ENCODE measurements around the gene SEZ6. TPM values are rescaled to one million over a fixed set of nuclear protein-coding genes. Genes with fewer than 3 reads are reported as not detected.

The SEZ6 gene
- total RNA-seq, 2 experiments from 2014 or later: not detected

DNA sequence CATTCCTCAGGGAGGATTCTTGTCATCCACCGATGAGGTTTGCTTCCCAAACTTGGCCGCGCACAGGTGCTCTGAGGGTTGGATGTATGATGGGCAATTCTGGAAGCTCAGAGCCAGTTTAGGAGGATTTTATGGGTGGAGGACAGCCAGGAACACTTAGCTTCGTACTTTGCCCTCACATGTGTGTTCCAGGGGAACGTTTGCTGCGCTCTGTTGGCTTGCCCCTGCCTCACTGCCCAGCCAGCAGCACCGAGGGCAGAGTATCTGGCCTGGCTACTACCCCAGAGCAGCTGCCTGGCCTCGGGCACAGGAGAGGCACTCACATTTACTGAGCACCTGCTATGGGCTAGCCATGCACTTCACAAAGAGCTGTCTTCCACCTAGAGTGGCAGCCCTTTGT is 14.1 kb downstream of the SEZ6 start:
- no peak overlapping the region for H3K4me3 Mint-ChIP-seq
- no peak overlapping the region for H3K27ac Mint-ChIP-seq
- H3K9me3 Mint-ChIP-seq (ENCODE audit: low read depth): no peaks in the 10 kb centered on the region
- H3K36me3 Mint-ChIP-seq: no peaks in the 10 kb centered on the region
- DNase-seq (no peak), ATAC-seq (no peak)
- H3K4me1 Mint-ChIP-seq: no peaks in the 10 kb centered on the region
- CTCF ChIA-PET: interaction anchor here (1.4 to 2.3 kb wide), 2 partner anchors 26 to 124 kb away, joined by 3 to 7 read pairs; no protein-coding TSS in a partner anchor
- H3K27me3 Mint-ChIP-seq: peaks cover under 1% of the 10 kb centered on the region

DNA sequence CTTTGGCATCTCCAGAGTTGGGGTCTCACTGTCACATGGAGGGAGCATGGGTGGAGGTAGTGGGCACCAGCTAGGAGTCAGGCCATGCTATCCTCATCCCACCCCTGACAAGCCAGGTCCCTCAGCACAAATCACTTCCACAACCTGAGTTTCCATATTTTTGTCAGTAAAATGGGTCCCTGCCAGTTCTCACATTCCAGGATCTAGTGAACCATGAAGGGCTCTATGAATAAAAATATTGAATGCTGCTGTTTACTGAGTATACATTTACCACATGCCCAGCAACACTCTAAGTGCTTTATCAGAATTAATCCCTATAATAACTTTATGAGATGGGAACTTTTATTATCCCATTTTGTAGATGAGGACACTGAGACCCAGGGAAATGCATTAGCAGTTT is 16.8 kb downstream of the SEZ6 start:
- Mint-ChIP-seq H3K27me3 (no peaks in the 10 kb centered on the region), H3K4me3 (no peak overlapping the region), H3K36me3 (no peaks in the 10 kb centered on the region), H3K27ac (no peak overlapping the region), H3K4me1 (no peaks in the 10 kb centered on the region), H3K9me3 (ENCODE audit: low read depth) (no peaks in the 10 kb centered on the region)
- ATAC-seq (no peak), DNase-seq (no peak)
- CTCF ChIA-PET: no interaction called here

DNA sequence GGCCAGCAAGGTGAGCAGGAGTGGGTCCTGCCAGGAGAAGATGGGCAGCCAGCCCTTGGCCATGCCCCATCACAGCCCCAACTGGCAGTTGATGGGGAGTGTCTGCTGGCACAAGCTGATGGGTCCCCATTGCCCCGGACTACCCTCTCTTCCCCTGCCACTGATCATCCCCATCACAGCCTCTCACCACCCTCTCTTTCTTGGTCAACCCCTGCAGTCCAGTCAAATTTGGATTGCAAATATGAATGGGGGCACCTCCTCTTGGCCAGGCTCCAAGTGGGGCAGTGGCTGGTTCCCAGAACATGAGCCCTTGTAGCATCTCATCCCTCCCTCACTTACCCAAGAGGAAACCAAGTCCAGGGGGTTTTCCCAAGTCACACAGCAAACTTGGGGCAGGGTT is 17.4 kb downstream of the SEZ6 start:
- peaks cover 2% of the 10 kb centered on the region for H3K4me1 Mint-ChIP-seq
- CTCF ChIA-PET: no interaction called here
- ATAC-seq: no peak

DNA sequence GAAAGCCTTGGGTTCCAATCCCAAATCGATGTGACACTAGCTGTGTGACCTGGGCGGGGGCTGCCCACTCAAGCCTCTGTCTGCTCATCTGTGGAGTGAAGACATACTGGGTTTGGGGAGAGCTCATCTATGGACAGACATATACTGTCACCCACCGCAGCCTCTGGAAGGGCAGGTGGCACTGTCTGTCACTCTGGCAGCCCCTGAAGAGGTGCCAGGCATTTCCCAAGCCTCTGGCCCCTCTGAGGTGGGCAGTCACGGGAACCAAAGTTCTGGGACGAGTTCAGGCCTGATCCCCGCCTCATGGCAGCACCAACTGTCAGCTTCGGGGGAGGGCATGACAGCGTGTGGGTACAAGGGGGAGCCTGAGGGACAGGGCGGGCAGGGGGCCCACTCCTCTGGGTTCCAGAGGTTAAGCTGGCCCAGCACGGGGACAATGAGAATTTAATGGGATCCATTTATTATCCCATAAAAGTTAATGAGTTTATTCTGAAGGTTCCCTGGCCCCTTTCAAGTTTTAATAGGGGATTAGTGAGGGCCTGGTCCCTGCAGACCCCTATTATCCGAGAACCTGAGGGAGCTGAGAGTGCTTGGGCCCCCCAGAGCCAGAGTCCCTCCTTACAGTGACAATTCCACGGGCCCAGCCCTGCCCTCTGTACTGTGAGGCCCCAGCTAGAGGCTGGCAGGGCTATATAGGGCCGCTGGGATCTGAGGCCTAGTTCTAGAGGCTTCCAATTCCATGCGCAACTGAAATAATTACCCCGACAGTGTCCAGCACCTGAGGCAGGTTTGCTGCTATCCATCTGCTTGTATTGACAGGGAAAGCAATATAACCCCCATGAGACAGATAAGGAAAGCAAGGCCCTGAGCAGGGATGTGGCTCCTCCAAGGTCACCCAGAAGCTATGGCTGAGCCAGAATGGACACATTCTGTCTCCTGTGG is 18.8 kb downstream of the SEZ6 start:
- no peaks in the 10 kb centered on the region for H3K9me3 Mint-ChIP-seq (ENCODE audit: low read depth)
- H3K4me1 Mint-ChIP-seq: peaks cover 17% of the 10 kb centered on the region
- no peak overlapping the region for H3K27ac Mint-ChIP-seq
- no peak for DNase-seq
- no peak for ATAC-seq
- no peaks in the 10 kb centered on the region for H3K27me3 Mint-ChIP-seq
- no peak overlapping the region for H3K4me3 Mint-ChIP-seq
- H3K36me3 Mint-ChIP-seq: no peaks in the 10 kb centered on the region
- CTCF ChIA-PET: interaction anchor here (0.7 to 1.8 kb wide), 2 partner anchors 21 to 130 kb away, joined by 3 to 11 read pairs; no protein-coding TSS in a partner anchor

More for the DNA sequence above, 17.4 kb downstream of the SEZ6 start:
- Mint-ChIP-seq H3K27me3 (no peaks in the 10 kb centered on the region), H3K9me3 (ENCODE audit: low read depth) (no peaks in the 10 kb centered on the region), H3K36me3 (no peaks in the 10 kb centered on the region), H3K27ac (no peak overlapping the region), H3K4me3 (no peak overlapping the region)
- DNase-seq: no peak

DNA sequence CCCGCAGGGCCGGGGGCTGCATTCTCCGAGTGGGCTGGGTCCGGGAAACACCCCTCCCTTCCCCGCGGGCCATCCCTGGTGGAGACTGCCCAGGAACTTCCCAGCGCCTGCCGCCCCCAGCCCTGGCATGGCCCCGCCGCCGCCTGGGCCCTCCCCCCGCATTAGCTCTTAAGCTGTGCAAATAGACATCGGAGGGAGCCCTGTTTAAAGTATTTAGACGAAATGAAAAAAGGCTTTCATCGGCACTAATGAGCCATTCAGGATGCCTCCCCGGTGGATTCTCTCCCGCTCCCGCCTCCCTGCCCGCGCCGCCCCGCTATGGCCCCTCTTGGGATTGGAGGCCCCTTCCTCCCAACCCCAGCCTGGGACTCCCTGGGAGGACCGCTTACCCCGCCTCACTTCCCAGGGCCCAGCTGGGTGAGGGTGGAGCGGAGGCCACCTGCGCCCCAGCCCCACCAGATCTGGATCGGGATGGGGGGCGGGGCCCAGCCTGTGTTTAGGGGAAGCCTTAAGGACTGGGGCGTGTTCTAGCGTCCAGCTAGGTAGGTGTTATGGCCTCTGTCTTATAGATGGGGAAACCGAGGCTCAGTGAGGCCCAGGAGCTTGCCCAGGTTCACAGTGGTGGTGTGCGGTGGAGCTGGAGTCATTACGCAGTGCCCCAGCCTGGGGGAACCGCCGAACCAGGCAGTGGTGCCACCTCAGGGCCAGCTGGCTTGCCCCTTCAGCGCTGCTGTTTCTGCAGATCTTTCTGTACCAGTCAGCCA is 19.7 kb downstream of the SEZ6 start:
- H3K4me3 Mint-ChIP-seq: no peak overlapping the region
- ATAC-seq: no peak
- CTCF ChIA-PET: interaction anchor here (0.7 to 1.8 kb wide), 2 partner anchors 20 to 131 kb away, joined by 3 to 11 read pairs; no protein-coding TSS in a partner anchor
- H3K36me3 Mint-ChIP-seq: no peaks in the 10 kb centered on the region
- H3K9me3 Mint-ChIP-seq (ENCODE audit: low read depth): no peaks in the 10 kb centered on the region
- no peaks in the 10 kb centered on the region for H3K27me3 Mint-ChIP-seq
- no peak overlapping the region for H3K27ac Mint-ChIP-seq
- DNase-seq: no peak
- H3K4me1 Mint-ChIP-seq: peaks cover 21% of the 10 kb centered on the region

DNA sequence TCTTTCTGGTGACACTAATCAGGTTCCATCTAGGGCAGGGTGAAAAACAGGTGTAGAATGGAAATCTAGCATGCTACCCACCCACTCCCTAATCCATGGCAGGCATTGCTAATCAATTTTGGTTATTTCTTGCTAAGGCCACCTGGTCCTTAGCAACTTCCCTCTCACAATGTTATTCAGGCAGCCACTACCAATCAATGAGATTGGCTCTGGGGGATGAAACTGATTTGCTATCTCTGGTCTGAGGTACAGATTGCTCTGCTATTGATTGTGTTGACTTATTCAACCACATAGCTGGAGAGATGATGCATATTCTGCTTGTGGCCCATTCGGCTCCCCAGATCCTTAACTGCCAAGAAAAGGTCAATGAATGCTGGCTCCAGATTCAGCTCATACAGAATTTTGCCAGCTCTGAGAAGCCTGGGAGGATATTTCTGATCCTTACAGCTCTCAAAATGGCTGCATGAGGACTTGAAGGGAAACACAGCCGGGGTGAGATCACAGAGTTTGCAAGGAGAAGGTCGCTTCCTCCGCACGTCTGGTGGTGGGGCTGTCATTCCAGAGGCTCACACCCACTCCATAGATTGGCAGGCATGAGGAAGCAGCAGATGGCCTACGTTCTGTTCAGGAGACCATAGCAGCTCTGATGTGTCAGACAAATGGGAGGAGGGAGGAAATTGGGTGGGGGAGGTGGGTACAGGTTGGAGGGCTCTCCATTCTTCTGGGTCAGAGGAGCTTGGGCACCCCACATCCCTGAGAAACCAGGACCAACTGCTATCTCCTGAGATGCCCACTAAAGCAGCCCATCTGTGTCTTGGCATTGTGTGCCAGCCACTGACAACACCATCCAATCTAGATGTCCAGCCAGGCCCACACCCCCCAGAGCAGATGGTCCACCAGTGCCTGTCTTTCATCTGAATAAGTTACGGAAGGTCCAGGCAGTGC is 22.3 kb downstream of the SEZ6 start:
- H3K36me3 Mint-ChIP-seq: no peaks in the 10 kb centered on the region
- H3K27me3 Mint-ChIP-seq: no peaks in the 10 kb centered on the region
- no peak overlapping the region for H3K4me3 Mint-ChIP-seq
- CTCF ChIA-PET: interaction anchor here (0.6 to 1.5 kb wide), 6 partner anchors 10 to 236 kb away, joined by 3 to 7 read pairs (median 4); no protein-coding TSS in a partner anchor
- ATAC-seq: no peak
- DNase-seq: no peak
- peak overlapping the region; percentile 89 for H3K27ac Mint-ChIP-seq
- H3K4me1 Mint-ChIP-seq: peaks cover 21% of the 10 kb centered on the region
- no peaks in the 10 kb centered on the region for H3K9me3 Mint-ChIP-seq (ENCODE audit: low read depth)

DNA sequence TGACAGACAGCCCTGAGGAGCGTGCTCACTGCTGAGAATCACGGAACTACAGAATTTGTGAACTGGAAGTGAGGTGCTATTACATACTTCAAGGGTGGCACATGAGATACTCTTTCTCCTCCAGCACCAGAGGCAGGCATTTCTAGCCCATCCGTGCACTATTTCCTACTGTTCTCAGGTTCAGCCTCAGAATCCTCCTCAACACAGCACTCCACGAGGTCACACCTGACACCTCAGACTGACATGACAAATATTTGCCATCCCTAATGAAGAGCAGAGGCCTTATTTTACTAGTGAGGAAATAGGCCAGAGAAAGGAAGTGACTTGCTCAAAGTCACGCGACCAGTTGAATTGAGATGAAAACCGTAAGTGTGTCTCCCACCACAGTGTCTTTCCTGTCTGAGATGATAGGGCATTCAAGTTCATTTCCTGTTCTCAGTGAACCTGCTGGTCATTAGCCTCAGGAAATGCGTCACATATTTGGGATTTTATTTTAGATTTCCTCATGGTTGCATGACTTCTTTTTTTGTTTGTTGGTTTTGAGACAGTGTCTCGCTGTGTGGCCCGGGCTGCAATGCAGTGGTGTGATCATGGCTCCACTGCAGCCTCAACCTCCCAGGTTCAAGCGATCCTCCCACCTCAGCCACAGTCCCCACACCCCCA is 23.6 kb downstream of the SEZ6 start:
- no peak overlapping the region for H3K4me3 Mint-ChIP-seq
- peaks cover 21% of the 10 kb centered on the region for H3K4me1 Mint-ChIP-seq
- H3K27me3 Mint-ChIP-seq: no peaks in the 10 kb centered on the region
- no peaks in the 10 kb centered on the region for H3K9me3 Mint-ChIP-seq (ENCODE audit: low read depth)
- DNase-seq (peak; percentile 84), ATAC-seq (peak; percentile 93)
- no peaks in the 10 kb centered on the region for H3K36me3 Mint-ChIP-seq
- CTCF ChIA-PET: interaction anchor here (1.2 to 3.1 kb wide), 5 partner anchors 12 to 135 kb away, joined by 4 to 22 read pairs (median 6); no protein-coding TSS in a partner anchor
- H3K27ac Mint-ChIP-seq: peak overlapping the region; percentile 89

DNA sequence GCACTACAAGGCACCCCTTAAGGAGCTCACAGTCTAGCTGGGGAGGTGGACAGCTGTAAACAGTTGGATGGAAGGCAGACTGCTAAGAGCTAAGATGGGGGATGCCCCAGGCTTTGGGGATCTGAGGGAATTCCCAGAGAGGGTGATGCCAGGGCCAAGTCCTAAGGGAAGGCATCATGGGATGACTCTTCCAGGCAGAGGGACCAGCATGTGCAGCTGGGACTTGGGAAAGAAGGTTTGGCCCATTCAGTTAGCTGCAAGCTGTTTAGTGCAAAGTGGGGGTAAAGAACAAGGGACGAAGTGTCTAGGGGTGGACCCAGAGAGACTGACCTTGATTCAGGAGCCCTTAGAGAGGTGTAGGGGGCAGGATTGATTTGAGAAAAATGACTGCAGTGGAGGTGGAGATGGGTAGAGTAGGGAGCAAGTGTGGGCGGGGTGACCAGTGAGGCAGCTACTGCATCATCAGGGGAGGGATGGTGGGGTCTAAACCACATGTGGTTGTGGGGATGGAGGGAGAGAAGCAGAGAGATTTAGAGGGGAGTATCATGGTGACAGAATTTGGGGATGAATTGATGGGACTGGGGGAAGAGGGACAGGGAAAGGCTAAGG is 27.4 kb downstream of the SEZ6 start:
- H3K36me3 Mint-ChIP-seq: no peaks in the 10 kb centered on the region
- H3K4me3 Mint-ChIP-seq: no peak overlapping the region
- H3K27ac Mint-ChIP-seq: no peak overlapping the region
- CTCF ChIA-PET: interaction anchor here (0.9 to 1.5 kb wide), 3 partner anchors 12 to 139 kb away, joined by 3 to 5 read pairs (median 4); no protein-coding TSS in a partner anchor
- peaks cover 19% of the 10 kb centered on the region for H3K4me1 Mint-ChIP-seq
- no peaks in the 10 kb centered on the region for H3K27me3 Mint-ChIP-seq
- no peak for ATAC-seq
- no peak for DNase-seq
- H3K9me3 Mint-ChIP-seq (ENCODE audit: low read depth): no peaks in the 10 kb centered on the region

DNA sequence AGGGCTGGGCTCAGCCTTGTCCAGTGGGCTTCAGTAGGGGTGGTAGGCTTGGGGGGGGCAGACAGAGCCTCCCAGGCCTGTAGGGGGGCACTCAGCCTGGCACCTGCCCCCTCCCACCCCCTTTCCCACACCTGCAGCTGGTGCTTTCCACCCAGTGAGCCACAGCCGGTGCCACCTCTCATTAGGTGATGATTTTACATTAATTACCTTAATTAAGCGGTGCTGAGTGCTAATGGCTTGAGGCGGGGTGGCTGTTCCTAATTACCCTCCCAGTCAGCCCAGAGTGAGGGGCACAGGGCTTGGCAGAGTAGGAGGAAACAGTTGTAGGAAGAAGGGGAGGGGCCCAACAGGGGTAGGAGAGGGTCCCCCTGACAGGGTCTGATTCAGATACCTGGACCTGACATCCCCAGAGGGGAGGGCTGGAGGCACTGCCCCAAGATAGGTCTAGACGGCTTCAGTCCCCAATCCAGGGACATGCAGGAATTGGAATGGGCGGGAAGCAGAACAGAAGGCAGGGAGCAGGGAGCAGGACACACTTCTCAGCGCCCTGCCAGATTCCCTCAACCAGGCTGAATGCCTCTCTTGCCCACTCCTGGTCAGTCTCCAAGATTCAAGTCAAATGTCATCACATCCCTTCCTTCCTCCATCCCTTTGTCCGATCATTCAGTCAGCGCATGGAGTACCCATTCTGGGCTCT is 28.0 kb downstream of the SEZ6 start:
- Mint-ChIP-seq H3K27ac (no peak overlapping the region), H3K4me1 (peaks cover 12% of the 10 kb centered on the region), H3K4me3 (no peak overlapping the region), H3K36me3 (no peaks in the 10 kb centered on the region), H3K9me3 (ENCODE audit: low read depth) (no peaks in the 10 kb centered on the region), H3K27me3 (no peaks in the 10 kb centered on the region)
- CTCF ChIA-PET: interaction anchor here (0.9 to 1.5 kb wide), 3 partner anchors 12 to 139 kb away, joined by 3 to 5 read pairs (median 4); no protein-coding TSS in a partner anchor
- DNase-seq: no peak
- no peak for ATAC-seq

DNA sequence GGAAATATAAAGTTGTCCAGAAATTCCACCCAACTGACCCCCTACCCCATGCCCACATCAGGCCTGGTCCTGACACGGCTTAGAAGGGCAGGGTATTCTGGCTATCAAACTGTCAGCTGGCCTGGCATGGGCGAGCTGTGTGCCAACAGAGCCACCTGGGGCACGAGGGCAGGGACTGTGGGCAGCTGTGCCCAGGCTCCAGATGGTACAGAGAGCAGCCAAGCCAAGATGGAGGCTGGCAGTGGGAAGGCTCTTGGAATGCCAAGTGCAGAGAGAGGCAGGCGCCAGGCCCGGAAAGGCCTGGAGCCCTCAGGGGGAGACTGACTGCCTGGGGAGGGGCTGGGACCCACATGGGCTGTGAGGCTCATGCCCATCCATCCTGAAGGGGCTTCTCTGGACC is 30.2 kb downstream of the SEZ6 start:
- CTCF ChIA-PET: interaction anchor here (1.1 kb wide), 1 partner anchor 10 kb away, joined by 6 read pairs; no protein-coding TSS in a partner anchor
- no peaks in the 10 kb centered on the region for H3K4me1 Mint-ChIP-seq
- ATAC-seq: no peak
- DNase-seq: no peak
- no peak overlapping the region for H3K4me3 Mint-ChIP-seq
- H3K9me3 Mint-ChIP-seq (ENCODE audit: low read depth): no peaks in the 10 kb centered on the region
- H3K27me3 Mint-ChIP-seq: no peaks in the 10 kb centered on the region
- no peaks in the 10 kb centered on the region for H3K36me3 Mint-ChIP-seq
- no peak overlapping the region for H3K27ac Mint-ChIP-seq

DNA sequence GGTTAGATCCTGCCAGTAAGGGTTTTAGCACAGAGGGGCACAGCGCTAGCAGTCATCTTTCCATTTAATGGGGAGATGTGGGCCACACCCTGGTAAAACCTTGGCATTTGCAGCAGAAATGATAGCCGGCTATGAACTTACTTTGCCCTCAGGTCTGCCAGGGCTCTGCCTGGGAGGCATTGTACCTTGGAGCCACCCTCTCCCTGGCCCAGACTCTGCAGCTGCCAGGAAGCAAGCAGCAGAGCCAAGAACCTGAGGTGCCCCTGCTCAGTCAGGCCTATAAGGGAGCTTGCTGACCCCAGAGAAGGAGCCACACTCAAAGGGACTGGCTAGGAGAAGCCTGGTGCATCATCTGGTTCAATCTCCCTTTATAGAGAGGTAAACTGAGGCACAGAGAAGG is 30.8 kb downstream of the SEZ6 start:
- DNase-seq (no peak), ATAC-seq (no peak)
- Mint-ChIP-seq H3K27me3 (peaks cover 3% of the 10 kb centered on the region), H3K36me3 (no peaks in the 10 kb centered on the region), H3K9me3 (ENCODE audit: low read depth) (no peaks in the 10 kb centered on the region), H3K4me1 (no peaks in the 10 kb centered on the region), H3K27ac (no peak overlapping the region), H3K4me3 (no peak overlapping the region)
- CTCF ChIA-PET: interaction anchor here (1.1 kb wide), 1 partner anchor 9 kb away, joined by 6 read pairs; no protein-coding TSS in a partner anchor
